ENCODE results near the gene GNPDA2. TPM values are rescaled to one million over a fixed set of nuclear protein-coding genes. Genes with fewer than 3 reads are reported as not detected.
A peak's percentile ranks its signal among the peaks of the same experiment; 100 is the strongest.
"Not testable (repeated sequence)": the region's sequence is repeated elsewhere in the genome, so short reads cannot be mapped to it uniquely, and the experiment has no call there.

Gene GNPDA2
- total RNA-seq (2014; rRNA removed; shearing (Covaris generic)), result 28.2 and 31.1 TPM in 2 replicates

GRCh38 chr4:44726038-44726871 is at the start of gene GNPDA2:
Gene GNPDA2 (minus strand): TSS chr4:44726556. CDS start chr4:44722207, 4,349 bp downstream.
- peak; percentile 92 to 93 for DNase-seq
- Histone ChIP-seq H3K4me1 (no peaks in the 10 kb centered on the region), H3K27me3 (no peaks in the 10 kb centered on the region), H3K4me3 (peak within 1 kb of the TSS; percentile 87), H3K36me3 (no peaks in the 10 kb centered on the region), H3K27ac (peak within 1 kb of the TSS; percentile 67), H3K9me3 (replicated peaks) (no peaks in the 10 kb centered on the region)

GRCh38 chr4:44772340-44772739 is 46.0 kb upstream of the GNPDA2 start:
- DNase-seq, result no peak
- Histone ChIP-seq H3K27me3 (no peaks in the 10 kb centered on the region), H3K27ac (no peak overlapping the region), H3K4me1 (no peaks in the 10 kb centered on the region), H3K36me3 (no peaks in the 10 kb centered on the region), H3K4me3 (no peak overlapping the region), H3K9me3 (replicated peaks) (no peaks in the 10 kb centered on the region)

- DNase-seq, result no peak
- no peaks in the 10 kb centered on the region for H3K4me1 ChIP-seq
These were observed 45.4 kb upstream of the GNPDA2 start for GRCh38 chr4:44771789-44772188.

GRCh38 chr4:44766453-44766852 is 40.1 kb upstream of the GNPDA2 start:
- Histone ChIP-seq H3K27ac (no peak overlapping the region), H3K9me3 (replicated peaks) (no peaks in the 10 kb centered on the region), H3K4me3 (no peak overlapping the region), H3K4me1 (no peaks in the 10 kb centered on the region), H3K36me3 (no peaks in the 10 kb centered on the region), H3K27me3 (no peaks in the 10 kb centered on the region; the same call in 1 of the 2 replicates)
- no peak for DNase-seq

More at GRCh38 chr4:44771789-44772188, 45.4 kb upstream of the GNPDA2 start:
- H3K27ac ChIP-seq, result no peak overlapping the region
- H3K27me3 ChIP-seq, result no peaks in the 10 kb centered on the region
- no peaks in the 10 kb centered on the region for H3K9me3 ChIP-seq (replicated peaks)
- H3K4me3 ChIP-seq, result no peak overlapping the region
- no peaks in the 10 kb centered on the region for H3K36me3 ChIP-seq

GRCh38 chr4:44765116-44765515 is 38.8 kb upstream of the GNPDA2 start:
- no peak overlapping the region for H3K27ac ChIP-seq
- H3K4me3 ChIP-seq, result no peak overlapping the region
- DNase-seq, result no peak
- H3K4me1 ChIP-seq, result no peaks in the 10 kb centered on the region
- no peaks in the 10 kb centered on the region for H3K9me3 ChIP-seq (replicated peaks)
- H3K27me3 ChIP-seq, result no peaks in the 10 kb centered on the region; the same call in 1 of the 2 replicates
- H3K36me3 ChIP-seq, result no peaks in the 10 kb centered on the region

GRCh38 chr4:44761306-44761705 is 35.0 kb upstream of the GNPDA2 start:
- no peak overlapping the region for H3K4me3 ChIP-seq
- H3K9me3 ChIP-seq (replicated peaks), result no peaks in the 10 kb centered on the region
- H3K36me3 ChIP-seq, result no peaks in the 10 kb centered on the region
- H3K27me3 ChIP-seq, result no peaks in the 10 kb centered on the region; the same call in 1 of the 2 replicates
- H3K27ac ChIP-seq, result no peak overlapping the region
- H3K4me1 ChIP-seq, result no peaks in the 10 kb centered on the region
- no peak for DNase-seq

- H3K27me3 ChIP-seq, result no peaks in the 10 kb centered on the region; the same call in 1 of the 2 replicates
- no peaks in the 10 kb centered on the region for H3K36me3 ChIP-seq
- no peaks in the 10 kb centered on the region for H3K4me1 ChIP-seq
- no peaks in the 10 kb centered on the region for H3K9me3 ChIP-seq (replicated peaks)
- no peak overlapping the region for H3K4me3 ChIP-seq
- no peak overlapping the region for H3K27ac ChIP-seq
- DNase-seq, result peak in 1 of 2 experiments; percentile 62
These were observed 34.0 kb upstream of the GNPDA2 start for GRCh38 chr4:44760142-44760898.

GRCh38 chr4:44756559-44756958 is 30.2 kb upstream of the GNPDA2 start:
- Histone ChIP-seq H3K27ac (no peak overlapping the region), H3K4me3 (no peak overlapping the region), H3K9me3 (replicated peaks) (no peaks in the 10 kb centered on the region), H3K27me3 (no peaks in the 10 kb centered on the region; the same call in 1 of the 2 replicates), H3K4me1 (no peaks in the 10 kb centered on the region), H3K36me3 (no peaks in the 10 kb centered on the region)
- DNase-seq, result no peak

GRCh38 chr4:44740201-44740600 is 13.8 kb upstream of the GNPDA2 start:
- Histone ChIP-seq H3K4me3 (no peak overlapping the region), H3K36me3 (no peaks in the 10 kb centered on the region), H3K9me3 (replicated peaks) (no peaks in the 10 kb centered on the region), H3K27ac (no peak overlapping the region), H3K27me3 (no peaks in the 10 kb centered on the region), H3K4me1 (no peaks in the 10 kb centered on the region)
- DNase-seq, result no peak

- Histone ChIP-seq H3K4me3 (no peak overlapping the region), H3K27ac (no peak overlapping the region), H3K36me3 (no peaks in the 10 kb centered on the region), H3K4me1 (no peaks in the 10 kb centered on the region), H3K9me3 (replicated peaks) (no peaks in the 10 kb centered on the region), H3K27me3 (no peaks in the 10 kb centered on the region)
- peak in 1 of 2 experiments; percentile 24 for DNase-seq
These were observed 12.3 kb upstream of the GNPDA2 start for GRCh38 chr4:44738615-44739014.

GRCh38 chr4:44736900-44737299 is 10.5 kb upstream of the GNPDA2 start:
- no peaks in the 10 kb centered on the region for H3K27me3 ChIP-seq
- no peak overlapping the region for H3K4me3 ChIP-seq
- H3K4me1 ChIP-seq, result no peaks in the 10 kb centered on the region
- no peaks in the 10 kb centered on the region for H3K36me3 ChIP-seq
- no peak overlapping the region for H3K27ac ChIP-seq
- no peak for DNase-seq
- no peaks in the 10 kb centered on the region for H3K9me3 ChIP-seq (replicated peaks)

- H3K27me3 ChIP-seq; H3K9me3 ChIP-seq (replicated peaks); DNase-seq; H3K27ac ChIP-seq; H3K36me3 ChIP-seq; H3K4me3 ChIP-seq; H3K4me1 ChIP-seq: not testable (repeated sequence)
These were observed 2.3 kb upstream of the GNPDA2 start for GRCh38 chr4:44728694-44729093.

- Histone ChIP-seq H3K27me3 (no peaks in the 10 kb centered on the region), H3K27ac (no peak overlapping the region), H3K4me1 (no peaks in the 10 kb centered on the region), H3K36me3 (no peaks in the 10 kb centered on the region), H3K4me3 (no peak overlapping the region), H3K9me3 (replicated peaks) (no peaks in the 10 kb centered on the region)
- no peak for DNase-seq
These were observed 1.1 kb upstream of the GNPDA2 start for GRCh38 chr4:44727471-44727870.

GRCh38 chr4:44725726-44726037 is 674 bp downstream of the GNPDA2 start:
- Histone ChIP-seq H3K4me3 (peak overlapping the region; percentile 87), H3K4me1 (no peaks in the 10 kb centered on the region), H3K36me3 (no peaks in the 10 kb centered on the region), H3K27me3 (no peaks in the 10 kb centered on the region), H3K27ac (peak overlapping the region; percentile 67), H3K9me3 (replicated peaks) (no peaks in the 10 kb centered on the region)
- no peak for DNase-seq

GRCh38 chr4:44725166-44725565 is 1.2 kb downstream of the GNPDA2 start:
- DNase-seq, result peak in 1 of 2 experiments; percentile 11
- no peaks in the 10 kb centered on the region for H3K9me3 ChIP-seq (replicated peaks)
- H3K4me3 ChIP-seq, result peak overlapping the region; percentile 87
- no peaks in the 10 kb centered on the region for H3K36me3 ChIP-seq
- H3K27me3 ChIP-seq, result no peaks in the 10 kb centered on the region
- H3K27ac ChIP-seq, result no peak overlapping the region
- no peaks in the 10 kb centered on the region for H3K4me1 ChIP-seq
